Activated T-helper 1 cell treated with Interleukin-2 at 50 U/mL for 16 hours (primary cell): ENCODE data around the gene ARMH3.
A peak's percentile ranks its signal among the peaks of the same experiment; 100 is the strongest.

Experiments used
- DNase-seq: peaks from one replicate; pipeline ENCODE4 v3.0.0-alpha.2; 2020; ENCODE audit warnings: low read depth

ARMH3 gene

DNA sequence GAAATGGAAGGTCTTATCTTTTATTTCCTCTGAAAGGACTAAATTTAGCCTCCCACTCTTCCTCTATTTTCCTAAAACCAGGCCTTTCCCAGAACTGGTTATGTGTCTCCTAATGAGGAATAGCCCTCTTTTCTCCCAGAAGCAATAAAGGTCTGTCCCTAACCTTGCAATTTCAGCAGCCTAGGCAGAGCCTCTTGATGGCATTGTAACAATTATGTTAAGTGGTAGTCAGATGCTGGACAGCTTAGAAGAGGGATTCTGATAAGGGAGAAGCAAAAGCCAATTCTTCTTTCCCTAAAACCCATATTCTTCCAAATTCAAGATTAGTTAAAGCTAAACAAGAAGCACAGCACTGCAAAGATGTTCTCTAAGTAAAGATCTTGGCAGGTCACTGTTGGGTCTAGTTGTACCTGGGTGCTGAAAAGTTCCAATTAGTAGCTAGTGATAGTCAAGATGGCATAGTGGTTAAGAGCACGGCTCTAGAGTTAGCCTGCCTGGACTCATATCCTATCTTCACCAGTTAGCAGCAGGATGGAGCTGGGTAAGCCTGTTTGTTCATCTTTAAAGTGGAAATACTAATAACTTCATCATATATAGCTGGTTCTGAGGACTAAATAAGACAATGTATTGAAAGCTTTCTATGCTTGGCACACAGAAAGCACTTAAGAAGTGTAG, 198.0 kb downstream of the ARMH3 start:
- no peak for DNase-seq

DNA sequence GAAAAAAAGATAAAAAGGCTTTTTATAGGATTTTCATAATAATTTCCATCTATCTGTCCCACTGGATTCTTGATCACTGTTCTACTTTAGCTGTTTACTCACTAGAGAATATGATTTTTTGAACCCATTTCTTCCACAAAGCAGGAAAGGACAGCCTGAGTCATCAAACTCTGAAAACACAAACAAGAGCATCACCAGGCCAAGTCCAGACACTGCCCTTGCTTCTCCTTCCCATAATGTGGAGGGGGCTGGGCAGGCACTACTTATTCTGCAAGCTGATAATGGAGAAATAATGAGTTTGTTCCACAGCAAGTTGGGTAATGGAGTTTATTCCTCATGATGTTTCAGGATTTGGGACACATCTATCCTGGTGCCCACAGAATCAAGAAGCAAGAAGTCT, 199.3 kb downstream of the ARMH3 start:
- DNase-seq = no peak

DNA sequence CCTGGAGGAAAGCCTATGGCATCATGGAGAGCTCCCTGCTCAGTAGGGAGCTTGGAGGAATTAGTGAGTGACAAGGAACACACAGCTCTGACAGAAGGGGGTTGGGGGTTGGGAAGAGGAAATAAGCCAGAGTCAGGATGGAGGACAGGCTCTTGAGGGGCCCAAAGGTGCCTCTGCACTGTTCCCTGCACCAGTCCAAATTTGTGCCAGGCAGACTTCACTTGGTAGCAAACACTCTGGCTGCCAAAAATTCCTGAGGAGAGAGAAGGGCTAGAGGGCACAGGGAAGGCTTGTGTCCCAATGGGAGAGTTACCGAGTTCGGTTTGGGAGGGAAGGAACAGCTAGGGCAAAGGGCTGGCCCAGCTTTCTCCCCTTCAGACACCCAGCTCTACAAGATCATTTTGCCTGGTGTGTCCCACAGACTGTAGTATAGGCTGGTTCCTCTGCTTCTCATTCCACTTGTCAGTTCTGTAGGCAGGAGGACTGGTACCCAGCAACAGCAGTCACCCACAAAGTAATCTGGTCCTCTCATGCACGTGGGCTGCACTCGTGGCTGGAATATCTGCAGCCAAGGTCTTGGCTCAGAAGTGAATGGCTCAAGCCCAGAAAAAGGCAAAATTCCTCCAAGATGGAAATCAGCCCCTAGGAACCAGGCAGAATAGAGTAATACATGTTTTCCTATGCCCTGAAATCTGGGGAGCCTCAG, 204.4 kb downstream of the ARMH3 start:
- DNase-seq = no peak

DNA sequence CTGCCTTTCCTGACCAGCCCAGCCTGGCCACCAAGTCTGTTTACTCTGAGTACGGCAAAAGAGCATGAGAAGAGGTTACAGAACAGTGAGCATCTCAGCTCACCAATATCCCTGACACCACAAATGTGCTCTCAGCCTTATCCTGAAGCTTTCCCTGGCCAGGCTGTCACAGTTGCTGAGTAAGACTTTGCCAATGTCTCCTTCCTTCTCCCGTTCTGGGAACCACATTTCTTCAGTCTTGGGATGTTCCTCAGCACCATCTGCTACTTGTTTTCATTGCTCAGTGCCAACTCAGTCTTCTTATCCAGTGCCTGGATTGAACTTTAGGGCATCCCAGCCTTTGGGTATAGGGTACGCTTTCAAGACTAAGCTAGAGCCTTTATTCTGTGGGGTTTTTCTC, 205.2 kb downstream of the ARMH3 start:
- DNase-seq = no peak

DNA sequence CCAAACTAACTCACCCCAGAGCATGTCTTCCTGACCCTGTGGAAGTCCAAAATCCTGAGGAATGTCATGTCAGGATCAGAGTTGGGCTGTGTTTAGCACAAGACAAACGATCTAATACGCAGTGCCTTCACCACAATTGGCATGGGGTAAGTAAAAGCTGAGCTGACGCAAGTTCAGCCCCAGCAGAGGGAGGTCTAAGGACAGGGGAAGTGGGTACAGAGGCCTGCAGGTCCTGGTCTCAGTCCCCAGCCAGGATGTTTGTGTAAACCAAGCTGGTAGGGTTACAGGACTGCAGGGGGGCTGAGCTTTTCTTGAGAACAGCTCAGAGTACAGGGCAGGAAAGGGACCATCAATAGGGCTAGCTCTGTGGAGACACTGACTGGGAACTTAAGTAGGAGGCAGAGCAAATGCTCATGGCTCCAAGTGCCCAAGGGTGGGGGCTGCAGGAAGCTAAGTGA, 207.1 kb downstream of the ARMH3 start:
- no peak for DNase-seq

DNA sequence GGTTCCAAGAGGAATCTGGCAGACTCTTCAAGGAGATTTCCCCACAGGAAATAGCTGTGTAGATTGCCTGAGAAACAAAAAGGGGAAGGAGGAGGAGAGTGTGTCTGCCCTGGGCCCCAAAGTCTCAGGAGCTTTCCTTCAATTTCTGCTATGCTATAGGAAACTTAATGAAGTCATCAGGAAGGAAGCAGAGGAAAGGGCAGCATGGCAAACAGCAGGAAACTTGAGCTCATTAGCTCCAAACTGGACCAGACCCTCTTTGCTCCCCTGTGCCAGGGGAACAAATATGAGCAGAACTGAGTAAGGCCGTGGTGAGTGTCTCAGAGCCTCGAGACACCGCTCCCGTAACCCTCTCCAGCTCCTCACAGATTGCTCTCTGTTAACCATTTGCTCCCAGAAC, 207.6 kb downstream of the ARMH3 start:
- no peak for DNase-seq

DNA sequence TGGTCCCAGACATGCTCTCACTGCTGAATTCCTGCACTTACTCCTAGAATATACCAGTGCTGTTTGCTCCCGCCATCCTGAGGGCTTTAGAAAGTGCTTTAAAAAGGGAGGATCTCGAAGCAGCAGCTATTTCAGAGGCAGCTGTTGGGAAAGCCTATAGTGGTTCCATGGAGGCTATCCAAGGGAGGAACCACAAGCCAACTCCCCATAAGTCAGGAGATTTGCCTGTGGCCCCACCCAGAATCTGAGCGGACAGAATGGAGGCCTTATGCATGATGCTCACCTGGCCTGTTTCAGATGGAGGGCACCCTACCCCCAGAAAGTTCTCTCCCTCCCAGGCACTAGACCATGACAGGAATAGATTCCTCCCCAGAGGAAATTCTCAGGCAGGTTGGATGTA, 210.1 kb downstream of the ARMH3 start:
- no peak for DNase-seq

DNA sequence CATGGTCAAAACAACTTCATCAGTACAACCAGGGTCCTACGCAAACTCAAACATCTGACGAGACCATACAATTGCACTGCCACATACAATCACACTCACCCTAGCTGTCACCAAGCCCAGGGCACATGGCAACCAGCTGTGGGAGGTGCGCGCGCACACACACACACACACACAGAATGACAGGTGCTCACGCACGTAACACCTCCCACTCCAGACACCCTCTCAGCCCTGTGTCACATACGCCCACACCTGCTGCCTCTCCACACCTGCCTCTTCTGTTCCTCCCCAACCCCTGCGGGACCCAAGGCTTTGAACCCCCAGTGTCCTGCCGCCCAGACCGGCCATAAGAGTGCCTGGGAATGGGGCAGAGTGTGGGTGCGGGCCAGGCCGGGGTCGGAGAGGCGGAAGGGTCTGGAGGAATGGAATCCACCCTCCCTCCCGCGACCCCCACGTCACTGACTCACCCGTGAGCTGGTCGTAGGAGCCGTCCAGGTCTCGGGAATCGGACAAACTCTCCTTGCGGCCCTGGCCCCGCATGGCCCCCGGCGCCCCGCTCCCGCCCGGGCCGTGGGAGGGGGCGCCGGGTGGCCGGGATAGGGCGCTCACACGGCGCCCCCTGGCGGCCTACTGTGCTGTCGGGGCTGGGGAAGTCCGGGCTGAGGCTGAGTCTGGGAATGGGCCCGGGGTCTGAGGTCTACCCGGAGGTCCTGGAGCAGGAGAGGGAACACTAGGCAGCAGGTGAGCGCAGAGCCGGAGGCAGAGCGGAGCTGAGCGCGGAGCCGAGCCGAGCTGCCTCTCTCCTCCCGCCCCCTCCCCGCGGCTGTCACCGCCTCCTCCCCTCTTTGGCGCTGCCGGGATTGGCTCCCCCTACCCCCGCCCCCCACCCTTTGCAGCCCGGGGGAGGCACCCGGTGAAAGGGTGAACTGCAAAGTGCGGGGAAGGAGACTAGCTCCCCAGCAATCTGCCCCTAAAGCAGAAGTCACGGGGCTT, 212.6 kb downstream of the ARMH3 start, which contains the start of gene KCNIP2:
TSS of gene KCNIP2 (minus strand) at position 769 of the 990 bp plus-strand sequence. CDS start at position 537, 232 bp downstream.
- DNase-seq = peak; percentile 45

DNA sequence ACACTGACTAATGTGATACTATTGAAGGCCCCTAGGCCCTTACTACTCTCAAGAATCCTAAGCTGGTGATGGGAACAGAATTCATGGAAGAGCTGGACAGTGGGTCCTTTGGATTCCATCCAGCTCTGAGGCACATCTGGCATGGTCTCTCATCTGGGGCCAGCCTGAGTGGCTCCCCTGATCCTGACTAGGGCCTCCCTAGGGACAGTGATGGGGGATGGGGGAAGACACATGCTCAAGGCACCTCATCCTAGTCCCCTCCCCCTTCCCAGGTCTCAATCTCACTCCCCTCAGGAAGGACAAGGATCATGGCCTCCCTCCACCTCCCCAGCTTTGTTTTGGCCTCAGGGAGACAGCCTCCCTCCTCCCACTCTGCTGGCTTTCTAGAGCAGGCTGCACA, 214.1 kb downstream of the ARMH3 start:
- no peak for DNase-seq

DNA sequence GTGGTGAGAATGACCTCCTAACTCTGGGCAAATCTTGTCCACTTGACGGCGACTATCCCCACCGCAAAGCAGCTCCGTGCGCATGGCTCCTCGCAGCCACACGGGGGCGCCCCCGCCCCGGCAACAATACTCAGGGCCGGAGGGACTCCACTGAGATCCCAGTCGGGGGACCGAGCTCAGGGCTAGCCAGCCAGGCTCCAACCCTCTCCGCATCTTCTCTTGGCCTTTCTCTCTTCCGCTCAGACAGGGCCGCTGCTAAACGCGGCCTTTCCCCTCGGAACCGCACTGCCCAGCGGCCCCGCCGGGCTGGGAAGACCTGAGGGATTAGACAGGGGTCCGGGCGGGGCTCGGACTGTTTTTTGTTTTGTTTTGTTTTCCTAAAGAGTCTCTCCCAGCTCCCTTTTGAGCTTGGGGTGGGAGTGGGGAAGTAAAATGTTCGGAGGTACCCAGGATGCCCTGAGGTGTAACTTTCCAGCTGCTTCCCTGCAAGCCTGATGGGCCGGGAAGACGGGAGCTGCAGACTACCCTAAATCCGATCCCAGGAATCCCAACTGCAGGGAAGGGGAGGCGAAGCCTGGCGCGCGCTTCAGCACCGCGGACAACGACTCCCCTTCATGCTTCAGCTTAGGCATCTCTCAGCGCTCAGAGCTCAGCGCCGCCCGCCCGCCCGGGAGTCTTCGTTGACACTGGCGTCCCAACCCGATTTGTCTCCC, 215.1 kb downstream of the ARMH3 start:
- peak; percentile 63 for DNase-seq

DNA sequence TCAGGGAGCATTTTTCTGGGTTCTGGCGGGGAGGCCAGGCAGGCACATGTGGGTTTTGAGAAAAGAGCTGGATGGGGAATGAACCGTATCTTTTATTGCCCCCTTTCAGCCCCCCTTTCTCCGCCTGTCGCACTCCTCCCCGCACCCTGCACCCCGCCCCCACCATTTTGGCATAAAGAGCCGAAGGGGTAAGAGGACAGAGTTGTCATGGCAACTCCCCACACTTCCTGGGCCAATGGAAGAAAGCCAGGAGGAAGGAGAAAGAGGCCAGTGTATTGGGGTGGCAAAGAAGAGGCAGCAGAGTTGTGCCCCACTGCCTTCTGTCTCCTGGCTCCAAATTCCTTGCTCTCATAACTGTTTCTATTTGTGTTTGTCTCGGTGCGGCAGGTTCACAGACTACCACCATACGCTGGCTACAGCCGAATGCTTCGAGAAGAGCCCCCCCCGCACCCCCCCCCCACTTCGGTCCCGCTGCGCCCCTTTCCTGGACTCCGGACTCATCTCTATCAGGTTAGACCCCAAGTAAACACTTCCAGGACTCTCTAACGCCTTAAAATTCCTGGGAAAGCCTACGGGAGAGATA, 215.8 kb downstream of the ARMH3 start:
- no peak for DNase-seq

DNA sequence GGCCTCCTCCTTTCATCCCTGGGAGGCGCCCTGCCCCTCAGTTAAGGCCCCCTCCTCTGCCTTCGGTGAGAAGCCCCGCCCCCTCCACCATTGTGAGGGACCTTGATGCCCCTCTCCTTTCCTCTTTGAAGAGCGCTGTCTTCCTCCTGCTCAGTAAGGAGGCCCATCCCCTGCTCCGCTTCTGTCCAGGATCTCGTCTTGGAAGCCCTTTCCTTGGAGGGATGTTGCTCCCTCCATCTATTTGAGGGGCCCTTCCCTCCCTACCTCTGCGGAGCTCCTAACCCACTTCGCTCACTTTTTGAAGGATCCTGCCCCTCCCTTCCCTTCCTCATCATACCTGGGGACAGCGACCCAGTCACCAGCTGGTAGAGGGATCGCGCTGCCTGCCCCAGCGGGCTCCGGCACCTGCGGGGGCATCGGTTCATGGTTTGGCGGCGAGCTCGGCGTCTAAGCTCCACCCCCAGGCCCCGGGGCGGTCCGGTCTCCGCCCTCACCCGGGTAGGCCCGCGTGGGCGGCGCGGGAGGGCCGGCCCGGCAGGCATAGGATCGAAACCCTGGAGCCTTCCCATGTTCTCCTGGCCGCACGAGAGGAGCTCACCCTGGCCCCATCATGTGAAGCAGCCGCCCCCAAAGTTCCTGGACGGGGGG, 216.4 kb downstream of the ARMH3 start:
- DNase-seq = peak; percentile 47

DNA sequence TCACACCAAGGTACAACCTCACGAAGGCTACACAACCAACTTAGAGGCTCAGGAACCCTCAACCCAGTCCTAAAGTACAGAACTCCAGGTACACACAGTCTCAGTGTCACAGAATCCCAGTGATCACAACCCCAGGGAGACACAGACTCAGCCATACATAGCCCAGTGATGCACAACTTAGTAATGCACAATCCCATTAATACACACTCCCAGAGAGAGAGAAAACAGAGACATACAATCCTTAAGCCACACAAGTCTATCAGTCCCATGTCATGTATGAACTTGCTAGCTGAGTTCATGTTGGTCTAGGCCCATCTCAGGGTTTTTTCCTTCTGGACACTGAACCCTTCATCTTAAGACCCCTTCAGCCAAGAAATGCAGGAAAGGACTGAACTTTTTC, 217.0 kb downstream of the ARMH3 start:
- DNase-seq = no peak

DNA sequence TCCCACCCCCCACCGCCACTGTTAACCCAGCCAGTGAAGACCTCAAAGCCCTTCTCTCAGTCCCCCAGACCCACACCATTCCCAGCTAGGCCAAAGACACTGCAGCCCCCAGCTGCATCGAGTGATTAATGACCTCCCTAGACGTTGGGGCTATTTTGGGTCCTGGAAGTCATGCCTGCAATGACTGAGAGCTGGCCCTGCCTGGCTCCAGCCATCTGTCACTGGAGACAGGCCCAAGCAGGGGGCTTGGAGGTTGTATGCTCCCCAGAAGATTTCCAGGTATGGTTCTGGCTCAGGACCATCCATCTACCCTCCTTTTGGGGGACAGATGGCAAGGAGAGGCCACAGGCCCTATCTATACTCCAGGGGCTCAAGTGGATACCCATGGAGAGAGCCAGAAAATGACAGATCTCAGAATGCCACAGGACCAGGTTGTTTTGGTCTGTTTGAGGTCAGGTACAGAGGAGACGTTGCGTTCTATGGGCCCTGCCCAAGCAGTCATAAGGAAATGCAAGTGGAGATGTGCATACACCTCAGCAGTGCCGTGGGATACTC, 217.5 kb downstream of the ARMH3 start:
- DNase-seq = no peak

DNA sequence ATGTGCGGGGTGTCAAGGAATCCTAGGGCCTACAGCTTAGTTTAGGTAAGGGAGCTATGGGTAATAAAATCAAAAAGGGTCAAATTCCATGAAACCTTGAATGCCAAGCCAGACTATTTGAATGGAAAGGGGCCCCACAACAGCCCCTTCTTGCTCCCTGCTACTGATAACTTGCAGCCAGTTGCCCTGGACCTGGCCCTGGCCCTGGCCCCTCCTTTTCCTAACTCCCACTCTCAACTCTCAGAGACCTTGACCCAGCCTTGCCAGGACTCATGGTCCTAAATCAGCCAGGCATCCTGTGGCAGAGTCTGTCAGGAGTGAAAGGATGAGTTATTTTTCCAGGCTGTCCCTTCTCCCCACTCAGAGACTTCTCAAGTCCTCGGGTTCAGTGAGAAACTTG, 218.2 kb downstream of the ARMH3 start:
- no peak for DNase-seq

DNA sequence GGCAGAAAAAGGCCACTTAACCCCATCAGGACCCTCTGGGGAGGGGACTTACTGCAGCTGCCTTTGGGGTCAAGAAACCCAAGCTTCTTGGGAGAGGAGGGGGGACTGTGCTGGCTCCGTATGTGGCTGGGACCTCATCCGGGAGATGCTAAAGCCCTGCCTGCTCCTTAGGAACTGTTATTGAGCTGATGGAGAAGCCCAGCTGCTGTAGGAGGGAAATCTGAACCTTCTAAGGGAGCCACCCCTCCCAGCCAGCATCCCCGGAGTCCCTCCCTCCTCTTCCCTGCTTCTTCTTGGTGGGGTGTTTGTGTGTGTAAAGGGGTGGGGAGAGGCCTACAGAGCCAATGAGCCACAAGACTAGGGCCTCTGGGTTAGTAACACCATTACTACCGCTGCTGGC, 220.6 kb downstream of the ARMH3 start:
- no peak for DNase-seq

DNA sequence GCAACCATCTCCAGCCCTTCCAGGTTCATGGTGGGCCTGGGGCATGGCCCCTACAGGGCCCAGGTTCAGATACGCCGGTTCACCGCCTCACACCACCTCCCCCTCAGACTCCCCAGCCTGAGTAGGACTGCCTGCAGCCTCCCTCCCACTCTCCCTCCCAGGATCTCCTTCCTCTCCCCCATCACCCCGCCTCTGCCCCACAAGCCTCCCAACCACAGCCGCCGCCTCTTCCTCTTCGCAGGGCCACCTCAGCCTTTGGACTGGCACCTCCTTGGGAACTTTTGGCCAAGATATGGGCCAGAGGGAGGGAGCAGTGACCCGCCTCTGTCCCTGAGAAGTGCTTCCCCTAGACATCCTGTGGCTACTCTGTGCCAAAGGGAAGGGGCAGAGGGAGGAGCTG, 221.6 kb downstream of the ARMH3 start:
- DNase-seq = peak; percentile 17

DNA sequence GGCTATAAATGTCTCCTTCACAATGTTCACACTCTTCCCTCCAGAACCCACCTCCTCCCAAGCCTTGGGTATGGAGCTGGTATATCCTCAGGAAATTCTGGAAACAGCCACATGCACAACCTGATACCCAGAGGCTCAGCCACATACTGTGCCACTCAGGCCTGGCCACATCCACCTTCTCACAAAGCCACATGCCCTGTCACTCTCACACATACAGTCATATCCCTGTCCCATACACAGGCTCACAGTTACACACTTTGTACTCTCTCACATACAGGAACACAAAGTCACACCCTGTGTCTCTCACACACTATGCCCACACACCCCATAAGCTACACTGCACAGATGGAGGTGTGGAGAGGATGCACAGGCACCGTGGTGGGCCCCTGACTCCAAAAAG, 222.5 kb downstream of the ARMH3 start:
- DNase-seq = no peak

DNA sequence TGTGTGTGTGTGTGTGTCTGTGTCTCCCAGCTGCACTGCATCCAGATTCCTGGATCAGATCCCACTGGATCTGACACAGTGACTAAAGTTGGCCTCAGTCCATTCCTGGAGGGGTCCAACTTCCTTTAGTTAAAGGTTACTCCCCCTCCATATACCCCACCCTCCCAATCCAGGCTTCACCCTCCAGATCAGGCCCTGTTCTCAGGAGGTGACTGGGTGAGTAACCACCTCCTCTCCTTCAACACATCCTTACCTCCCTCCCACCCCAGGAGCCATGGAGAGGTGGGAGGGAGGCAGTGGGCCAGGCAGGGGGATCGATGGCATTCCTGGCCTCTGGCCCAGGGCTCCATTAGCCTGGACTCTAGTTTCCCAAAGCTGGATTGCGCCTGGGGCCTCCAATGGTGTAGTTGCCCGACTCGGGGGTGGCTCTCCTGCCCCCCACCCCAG, 223.6 kb downstream of the ARMH3 start:
- no peak for DNase-seq

DNA sequence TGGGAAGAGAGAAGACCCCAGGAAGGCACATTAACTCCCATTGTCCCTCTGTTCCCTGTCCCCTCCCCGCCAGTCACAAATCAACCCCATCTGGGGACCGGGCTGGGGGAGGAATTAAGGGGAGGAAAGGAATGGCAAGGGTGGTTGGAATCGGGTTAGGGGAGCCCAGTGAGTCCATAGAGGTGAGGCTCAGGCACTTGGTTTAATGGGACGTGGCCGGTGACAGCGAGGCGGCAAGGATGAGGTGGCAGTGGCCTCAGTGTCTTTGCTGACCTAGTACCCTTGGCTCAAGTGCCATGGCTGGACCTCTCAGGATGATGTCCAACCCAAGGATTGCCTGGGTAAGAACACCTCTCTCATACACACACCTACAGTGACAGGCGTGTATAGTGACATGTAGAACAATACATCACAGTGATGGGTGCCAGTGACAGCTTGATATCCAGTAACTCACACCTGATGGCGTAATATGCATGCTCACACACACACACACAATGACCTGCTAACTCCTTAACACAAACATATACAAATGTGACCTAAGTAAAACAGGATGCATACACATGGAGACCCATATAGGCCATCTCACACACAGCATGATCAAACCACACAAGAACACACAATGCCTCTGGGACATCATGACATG, 224.7 kb downstream of the ARMH3 start:
- no peak for DNase-seq
